HepG2 (cell line): ENCODE measurements around the gene CXADR. TPM values are rescaled to one million over a fixed set of nuclear protein-coding genes. Genes with fewer than 3 reads are reported as not detected.

Experiments used
- CBX2 ChIP-seq, 2 experiments: fragments of 200-600 bp in 1 of 2; sonication (generic); formaldehyde crosslinking in 1 of 2; IDR thresholded peaks; 2 replicates each; pipeline versions ENCODE4 v1.7.0 to v1.8.1; 2018 to 2022; ENCODE audit warnings: low read depth in 2 of 2, low read length in 1 of 2, mild to moderate bottlenecking in 1 of 2, missing genetic modification reagents in 1 of 2
- CEBPG ChIP-seq: IDR thresholded peaks from 2 replicates; pipeline ENCODE4 v1.6.1; 2016
- CREBL2 ChIP-seq: sonication (generic); formaldehyde crosslinking; IDR thresholded peaks from 2 replicates; pipeline ENCODE4 v1.8.1; 2023; ENCODE audit warnings: missing genetic modification reagents, mild to moderate bottlenecking, borderline replicate concordance
- ERF ChIP-seq: IDR thresholded peaks from 2 replicates; pipeline ENCODE4 v1.6.1; 2018; ENCODE audit warnings: missing biosample characterization, missing genetic modification reagents
- ESRRA ChIP-seq: sonication (generic); formaldehyde crosslinking; IDR thresholded peaks from 2 replicates; pipeline ENCODE4 v1.5.1; 2020; ENCODE audit warnings: mild to moderate bottlenecking, low read depth, missing genetic modification reagents
- FOXA3 ChIP-seq: IDR thresholded peaks from 2 replicates; pipeline ENCODE4 v1.6.1; 2016; ENCODE audit warnings: missing genetic modification reagents, missing compliant biosample characterization
- HDAC1 ChIP-seq: sonication (generic); formaldehyde crosslinking; IDR thresholded peaks from 2 replicates; pipeline ENCODE4 v1.5.1; 2020; ENCODE audit warnings: mild to moderate bottlenecking, missing genetic modification reagents
- HMGA1 ChIP-seq: sonication (generic); formaldehyde crosslinking; conservative IDR thresholded peaks from 2 replicates; pipeline ENCODE4 v1.4.0; 2020; ENCODE audit warnings: missing genetic modification reagents
- HOXA5 ChIP-seq: sonication (generic); formaldehyde crosslinking; IDR thresholded peaks from 2 replicates; pipeline ENCODE4 v1.4.0; 2020; ENCODE audit warnings: missing genetic modification reagents
- IKZF5 ChIP-seq: IDR thresholded peaks from 2 replicates; pipeline ENCODE4 v1.6.1; 2018; ENCODE audit warnings: missing genetic modification reagents, mild to moderate bottlenecking, missing compliant biosample characterization
- KAT7 ChIP-seq: IDR thresholded peaks from 2 replicates; pipeline ENCODE4 v1.6.1; 2018; ENCODE audit warnings: borderline replicate concordance, missing compliant biosample characterization
- KDM1A ChIP-seq: IDR thresholded peaks from 2 replicates; pipeline ENCODE4 v1.6.1; 2016; ENCODE audit warnings: missing compliant biosample characterization
- NFYB ChIP-seq: sonication (generic); formaldehyde crosslinking; IDR thresholded peaks from 2 replicates; pipeline ENCODE4 v1.4.0; 2020; ENCODE audit warnings: missing genetic modification reagents
- ONECUT2 ChIP-seq: sonication (generic); formaldehyde crosslinking; IDR thresholded peaks from 2 replicates; pipeline ENCODE4 v1.4.0; 2020; ENCODE audit warnings: missing genetic modification reagents
- PCBP1 ChIP-seq: fragments of 200-400 bp; formaldehyde crosslinking; IDR thresholded peaks from 2 replicates; pipeline ENCODE4 v1.6.1; 2017; ENCODE audit warnings: mild to moderate bottlenecking, low read depth, low read length, borderline replicate concordance
- POGZ ChIP-seq: sonication (generic); formaldehyde crosslinking; IDR thresholded peaks from 2 replicates; pipeline ENCODE4 v1.4.0; 2020; ENCODE audit warnings: mild to moderate bottlenecking, missing genetic modification reagents
- PREB ChIP-seq: sonication (generic); formaldehyde crosslinking; IDR thresholded peaks from 2 replicates; pipeline ENCODE4 v1.4.0; 2020; ENCODE audit warnings: missing genetic modification reagents
- RELA ChIP-seq: sonication (generic); formaldehyde crosslinking; IDR thresholded peaks from 2 replicates; pipeline ENCODE4 v1.4.0; 2020; ENCODE audit warnings: missing genetic modification reagents
- RORA ChIP-seq: sonication (generic); formaldehyde crosslinking; IDR thresholded peaks from 2 replicates; pipeline ENCODE4 v1.5.0; 2020; ENCODE audit warnings: mild to moderate bottlenecking, missing genetic modification reagents, moderate library complexity
- SNAPC2 ChIP-seq: sonication (generic); formaldehyde crosslinking; IDR thresholded peaks from 2 replicates; pipeline ENCODE4 v1.8.1; 2022; ENCODE audit warnings: mild to moderate bottlenecking, missing genetic modification reagents
- TGIF2 ChIP-seq: IDR thresholded peaks from 2 replicates; pipeline ENCODE4 v1.6.1; 2016; ENCODE audit warnings: control low read depth, missing compliant biosample characterization
- ZBTB7A ChIP-seq: sonication (generic); formaldehyde crosslinking; IDR thresholded peaks from 2 replicates; pipeline ENCODE4 v1.8.0; 2022; ENCODE audit warnings: mild to moderate bottlenecking, missing genetic modification reagents
- ZNF263 ChIP-seq: sonication (generic); formaldehyde crosslinking; IDR thresholded peaks from 2 replicates; pipeline ENCODE4 v1.4.0; 2020; ENCODE audit warnings: missing genetic modification reagents
- ZNF280B ChIP-seq: sonication (generic); formaldehyde crosslinking; IDR thresholded peaks from 2 replicates; pipeline ENCODE4 v1.5.0; 2020; ENCODE audit warnings: missing genetic modification reagents, mild to moderate bottlenecking, borderline replicate concordance
- ZNF333 ChIP-seq: sonication (generic); formaldehyde crosslinking; IDR thresholded peaks from 2 replicates; pipeline ENCODE4 v1.4.0; 2020; ENCODE audit warnings: mild to moderate bottlenecking, missing genetic modification reagents, borderline replicate concordance
- ZNF33A ChIP-seq: sonication (generic); formaldehyde crosslinking; IDR thresholded peaks from 2 replicates; pipeline ENCODE4 v1.5.1; 2020; ENCODE audit warnings: missing genetic modification reagents, mild to moderate bottlenecking, moderate library complexity, borderline replicate concordance
- ZNF556 ChIP-seq: sonication (generic); formaldehyde crosslinking; IDR thresholded peaks from 2 replicates; pipeline ENCODE4 v1.4.0; 2020; ENCODE audit warnings: mild to moderate bottlenecking, missing genetic modification reagents, borderline replicate concordance
- ZNF781 ChIP-seq: sonication (generic); formaldehyde crosslinking; IDR thresholded peaks from 2 replicates; pipeline ENCODE4 v1.5.1; 2020; ENCODE audit warnings: borderline replicate concordance, mild to moderate bottlenecking, missing genetic modification reagents; ENCODE audit errors: not compliant biosample characterization
- ZSCAN9 ChIP-seq: IDR thresholded peaks from 2 replicates; pipeline ENCODE4 v1.6.1; 2016; ENCODE audit warnings: borderline replicate concordance
- polyA plus RNA-seq, 8 experiments: library from polyadenylated mRNA; depleted of rRNA in 3 of 8; stranded (reverse) in 7 of 8; unstranded in 1 of 8; fragments of >200 nt; fragmentation: Illumina TruSeq in 4 of 8; extraction: Trizol in 4 of 8; gene quantifications; 2 replicates each; pipeline versions ENCODE4 v1.2.1 to v1.2.3, GENCODE V29; 2011 to 2016; ENCODE audit warnings: low read depth in 4 of 8, missing spikeins in 1 of 8, mixed read lengths in 1 of 8; ENCODE audit not compliant: insufficient read depth in 1 of 8
- total RNA-seq, 5 experiments: library from RNA; depleted of rRNA; stranded (reverse); fragments of >200 nt; fragmentation: Illumina TruSeq; extraction: Trizol; gene quantifications; 2 replicates each; pipeline ENCODE4 v1.2.3, GENCODE V29; 2016; ENCODE audit warnings: low read depth in 1 of 5

Gene CXADR
- total and polyA plus RNA-seq, 2 of the 13 experiments (the other 11 are each of a cell fraction or from before 2014, with no cell fraction given) = 86.8 to 110 TPM

- peak; percentile 81; the same call in 1 of the 2 replicates for TF ChIP-seq ESRRA (CRISPR knock-in tag)
- TF ChIP-seq IKZF5 = peak; percentile 98
- TF ChIP-seq CBX2 (IDR thresholded peaks at IDR 0.05; ENCODE audit: low read depth, low read length) = no peak
- 0 out of 2 replicates have a peak, but pooled peaks have one; percentile 7 for TF ChIP-seq CBX2 (CRISPR knock-in tag; IDR thresholded peaks at IDR 0.05; ENCODE audit: low read depth)
- no peak for TF ChIP-seq ZNF280B (CRISPR knock-in tag)
- TF ChIP-seq RORA (CRISPR knock-in tag) = no peak
- peak; percentile 10; the same call in 1 of the 2 replicates for TF ChIP-seq NFYB
- no peak for TF ChIP-seq CREBL2 (CRISPR knock-in tag)
- no peak for TF ChIP-seq HMGA1 (CRISPR knock-in tag)
- no peak; the same call in 1 of the 2 replicates for TF ChIP-seq ZNF33A (CRISPR knock-in tag)
- peak; percentile 73; the same call in 1 of the 2 replicates for TF ChIP-seq ZBTB7A (CRISPR knock-in tag)
- peak; percentile 99 for TF ChIP-seq FOXA3
- peak; percentile 67; the same call in 1 of the 2 replicates for TF ChIP-seq HOXA5 (CRISPR knock-in tag)
- peak; percentile 95 for TF ChIP-seq TGIF2 (CRISPR knock-in tag)
- 0 out of 2 replicates have a peak, but pooled peaks have one; percentile 77 for TF ChIP-seq SNAPC2 (CRISPR knock-in tag)
- TF ChIP-seq RELA (CRISPR knock-in tag) = peak; percentile 68; the same call in 1 of the 2 replicates
- TF ChIP-seq PREB (CRISPR knock-in tag) = no peak
- TF ChIP-seq PCBP1 = no peak
- TF ChIP-seq ZNF781 (CRISPR knock-in tag) = no peak
- TF ChIP-seq ERF (CRISPR knock-in tag) = peak; percentile 85
- peak; percentile 96 for TF ChIP-seq HDAC1 (CRISPR knock-in tag)
- TF ChIP-seq ZNF263 (CRISPR knock-in tag) = no peak
- peak; percentile 75; the same call in 1 of the 2 replicates for TF ChIP-seq ZNF556
- TF ChIP-seq POGZ (CRISPR knock-in tag) = peak; percentile 96
- 0 out of 2 replicates have a peak, but pooled peaks have one; percentile 25 for TF ChIP-seq KAT7 (CRISPR knock-in tag)
- TF ChIP-seq CEBPG (CRISPR knock-in tag) = peak; percentile 93
- TF ChIP-seq ONECUT2 (CRISPR knock-in tag) = peak; percentile 70
- TF ChIP-seq KDM1A (CRISPR knock-in tag) = peak; percentile 76
- no peak for TF ChIP-seq ZNF333 (CRISPR knock-in tag)
- peak; percentile 95; the same call in 1 of the 2 replicates for TF ChIP-seq ZSCAN9
These were observed 10.2 kb downstream of the CXADR start (continued) for GRCh38 chr21:17523007-17523451.
